Measurements from ENCODE around the gene DBP.

Gene DBP

DNA sequence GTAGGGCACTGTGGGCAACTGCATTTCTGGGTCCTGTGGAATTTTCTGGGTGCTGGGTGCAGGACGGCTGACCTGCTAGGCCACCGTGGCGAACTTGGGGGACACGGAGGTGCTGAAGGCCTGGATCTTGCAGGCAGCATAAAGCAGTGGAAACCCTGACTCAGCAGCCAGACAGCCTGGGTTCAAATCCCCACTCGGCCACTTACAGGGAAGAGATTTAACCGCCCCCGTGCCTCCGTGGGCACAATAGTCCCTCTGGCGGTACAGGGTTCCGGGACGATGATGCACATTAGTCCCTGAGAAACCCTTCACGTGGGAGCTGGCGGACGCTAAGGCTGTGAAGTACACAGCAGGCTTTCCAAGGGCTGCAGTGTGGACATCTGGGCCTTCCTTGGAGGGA is 25.3 kb downstream of the DBP start:
- no peaks in the 10 kb centered on the region for H3K9me3 ChIP-seq (ENCODE audit: low read length)
- H3K27ac ChIP-seq (ENCODE audit: low read depth, low read length, poor library complexity, severe bottlenecking): no peak overlapping the region
- TF ChIP-seq CTCF (IDR thresholded peaks at IDR 0.05; ENCODE audit: low read length): no peak
- H3K79me2 ChIP-seq (ENCODE audit: insufficient read depth, low read length): no peaks in the 10 kb centered on the region
- no peak overlapping the region for H3K4me3 ChIP-seq (ENCODE audit: low read depth, low read length, poor library complexity, severe bottlenecking)
- no peaks in the 10 kb centered on the region for H3K9me2 ChIP-seq (ENCODE audit: low read depth, low read length)
- H2AFZ ChIP-seq (ENCODE audit: low read length): no peak overlapping the region
- H3K9ac ChIP-seq (ENCODE audit: low read length): no peak overlapping the region
- H3F3A ChIP-seq (ENCODE audit: insufficient read depth, low read length): no peaks in the 10 kb centered on the region
- H3K27me3 ChIP-seq (ENCODE audit: insufficient read depth, low read length): no peaks in the 10 kb centered on the region
- H4K20me1 ChIP-seq (ENCODE audit: insufficient read depth, low read length): no peaks in the 10 kb centered on the region
- no peak overlapping the region for H3K4me2 ChIP-seq (ENCODE audit: low read length)
- peaks cover 30% of the 10 kb centered on the region for H3K4me1 ChIP-seq (ENCODE audit: insufficient read depth, low read length, severe bottlenecking)
- H3K36me3 ChIP-seq (ENCODE audit: insufficient read depth, low read length): peaks cover 32% of the 10 kb centered on the region

DNA sequence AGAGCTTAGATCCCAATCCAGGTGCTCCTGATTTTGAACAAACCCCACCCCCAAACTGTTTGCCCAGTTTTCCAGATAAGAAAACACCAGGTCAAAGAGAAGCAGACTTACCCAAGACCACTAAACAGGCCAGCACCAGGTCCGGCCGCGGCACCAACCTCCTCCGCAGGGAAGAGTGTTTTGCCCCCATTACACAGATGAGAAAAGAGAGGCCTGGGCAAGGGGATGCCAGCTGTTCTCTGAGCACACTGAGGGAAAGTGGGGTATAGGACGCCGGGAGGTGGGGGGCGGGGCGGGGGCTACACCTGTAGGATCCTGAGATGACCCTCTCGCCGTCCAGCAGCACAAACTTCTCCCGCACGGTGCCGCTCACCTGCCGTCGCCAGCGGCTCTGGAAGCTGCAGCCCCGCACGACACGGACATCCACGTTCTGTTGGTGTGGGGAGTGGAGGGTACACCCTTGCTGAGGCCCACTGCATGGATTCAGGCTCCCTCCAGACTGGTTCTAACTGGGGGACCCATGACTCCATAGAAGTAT is 27.5 kb downstream of the DBP start:
- Histone ChIP-seq H3K36me3 (ENCODE audit: insufficient read depth, low read length) (peaks cover 9% of the 10 kb centered on the region; the same call in 1 of the 2 replicates), H3K4me3 (ENCODE audit: low read depth, low read length, poor library complexity, severe bottlenecking) (no peak overlapping the region), H3K4me1 (ENCODE audit: insufficient read depth, low read length, severe bottlenecking) (peaks cover 9% of the 10 kb centered on the region), H3K4me2 (ENCODE audit: low read length) (no peak overlapping the region), H3K9me2 (ENCODE audit: low read depth, low read length) (no peaks in the 10 kb centered on the region), H3K27me3 (ENCODE audit: insufficient read depth, low read length) (no peaks in the 10 kb centered on the region), H3F3A (ENCODE audit: insufficient read depth, low read length) (no peaks in the 10 kb centered on the region), H2AFZ (ENCODE audit: low read length) (no peak overlapping the region), H4K20me1 (ENCODE audit: insufficient read depth, low read length) (no peaks in the 10 kb centered on the region), H3K27ac (ENCODE audit: low read depth, low read length, poor library complexity, severe bottlenecking) (no peak overlapping the region), H3K79me2 (ENCODE audit: insufficient read depth, low read length) (no peaks in the 10 kb centered on the region), H3K9me3 (ENCODE audit: low read length) (no peaks in the 10 kb centered on the region), H3K9ac (ENCODE audit: low read length) (no peak overlapping the region)
- TF ChIP-seq EZH2 (IDR thresholded peaks at IDR 0.05; ENCODE audit: borderline replicate concordance, low read length) (no peak), CTCF (IDR thresholded peaks at IDR 0.05; ENCODE audit: low read length) (no peak)

- Histone ChIP-seq H3K9ac (ENCODE audit: low read length) (no peak overlapping the region), H3F3A (ENCODE audit: insufficient read depth, low read length) (no peaks in the 10 kb centered on the region), H2AFZ (ENCODE audit: low read length) (no peak overlapping the region), H4K20me1 (ENCODE audit: insufficient read depth, low read length) (no peaks in the 10 kb centered on the region), H3K27ac (ENCODE audit: low read depth, low read length, poor library complexity, severe bottlenecking) (no peak overlapping the region), H3K79me2 (ENCODE audit: insufficient read depth, low read length) (no peaks in the 10 kb centered on the region), H3K27me3 (ENCODE audit: insufficient read depth, low read length) (no peaks in the 10 kb centered on the region), H3K9me2 (ENCODE audit: low read depth, low read length) (no peaks in the 10 kb centered on the region), H3K4me1 (ENCODE audit: insufficient read depth, low read length, severe bottlenecking) (peaks cover 8% of the 10 kb centered on the region), H3K36me3 (ENCODE audit: insufficient read depth, low read length) (peaks cover 9% of the 10 kb centered on the region; the same call in 1 of the 2 replicates), H3K9me3 (ENCODE audit: low read length) (no peaks in the 10 kb centered on the region), H3K4me2 (ENCODE audit: low read length) (peak overlapping the region; percentile 54), H3K4me3 (ENCODE audit: low read depth, low read length, poor library complexity, severe bottlenecking) (peak overlapping the region; percentile 17)
- TF ChIP-seq EZH2 (IDR thresholded peaks at IDR 0.05; ENCODE audit: borderline replicate concordance, low read length) (no peak), CTCF (IDR thresholded peaks at IDR 0.05; ENCODE audit: low read length) (peak; percentile 79)
These were observed 28.3 kb downstream of the DBP start for GRCh38 chr19:48608798-48609263.

All from OCI-LY1 (cell line).